B cell (primary cell): Measurements from ENCODE around the gene VPS72.
"Not testable (repeated sequence)": the region's sequence is repeated elsewhere in the genome, so short reads cannot be mapped to it uniquely, and the experiment has no call there.

ENCODE experiments used
- EZH2 ChIP-seq: IDR thresholded peaks from 2 replicates; pipeline ENCODE4 v1.6.1; 2012; ENCODE audit warnings: borderline replicate concordance, low read depth, mild to moderate bottlenecking, moderate library complexity, low read length; ENCODE audit not compliant: insufficient read depth, poor library complexity, severe bottlenecking
- TF ChIP-seq, protein P1 (sequence below): fragments of 200-600 bp; IDR thresholded peaks from one replicate; pipeline ENCODE4 v1.8.0; 2022; ENCODE audit warnings: antibody characterized with exemption, mild to moderate bottlenecking

DNA sequence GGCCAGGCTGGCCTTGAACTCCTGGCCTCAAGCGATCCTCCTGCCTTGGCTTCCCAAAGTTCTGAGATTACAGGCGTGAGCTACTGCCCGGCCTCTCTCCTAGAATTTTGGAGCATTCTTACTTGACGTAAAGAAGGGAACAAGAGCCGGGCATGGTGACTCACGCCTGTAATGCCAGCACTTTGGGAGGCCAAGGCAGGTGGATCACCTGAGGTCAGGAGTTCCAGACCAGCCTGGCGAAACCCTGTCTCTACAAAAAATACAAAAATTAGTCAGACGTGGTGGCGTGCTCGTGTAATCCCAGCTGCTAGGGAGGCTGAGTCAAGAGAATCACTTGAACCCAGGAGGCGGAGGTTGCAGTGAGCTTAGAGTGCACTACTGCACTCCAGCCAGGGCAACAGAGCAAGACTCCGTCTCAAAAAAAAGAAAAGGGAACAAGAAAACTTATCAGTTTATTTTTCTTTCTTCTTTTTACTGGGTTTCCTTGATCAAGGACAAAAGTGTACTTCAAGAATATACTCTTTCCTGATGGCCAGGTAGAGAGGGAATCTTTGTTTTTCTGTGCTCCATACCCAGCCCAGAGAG is 15.5 kb upstream of the VPS72 start:
- TF ChIP-seq, protein P1, sequence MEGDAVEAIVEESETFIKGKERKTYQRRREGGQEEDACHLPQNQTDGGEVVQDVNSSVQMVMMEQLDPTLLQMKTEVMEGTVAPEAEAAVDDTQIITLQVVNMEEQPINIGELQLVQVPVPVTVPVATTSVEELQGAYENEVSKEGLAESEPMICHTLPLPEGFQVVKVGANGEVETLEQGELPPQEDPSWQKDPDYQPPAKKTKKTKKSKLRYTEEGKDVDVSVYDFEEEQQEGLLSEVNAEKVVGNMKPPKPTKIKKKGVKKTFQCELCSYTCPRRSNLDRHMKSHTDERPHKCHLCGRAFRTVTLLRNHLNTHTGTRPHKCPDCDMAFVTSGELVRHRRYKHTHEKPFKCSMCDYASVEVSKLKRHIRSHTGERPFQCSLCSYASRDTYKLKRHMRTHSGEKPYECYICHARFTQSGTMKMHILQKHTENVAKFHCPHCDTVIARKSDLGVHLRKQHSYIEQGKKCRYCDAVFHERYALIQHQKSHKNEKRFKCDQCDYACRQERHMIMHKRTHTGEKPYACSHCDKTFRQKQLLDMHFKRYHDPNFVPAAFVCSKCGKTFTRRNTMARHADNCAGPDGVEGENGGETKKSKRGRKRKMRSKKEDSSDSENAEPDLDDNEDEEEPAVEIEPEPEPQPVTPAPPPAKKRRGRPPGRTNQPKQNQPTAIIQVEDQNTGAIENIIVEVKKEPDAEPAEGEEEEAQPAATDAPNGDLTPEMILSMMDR, result not testable (repeated sequence)
- TF ChIP-seq EZH2, result not testable (repeated sequence)
